Colonic mucosa (tissue), 4 donors: Measurements from ENCODE around the gene C1GALT1C1. TPM values are rescaled to one million over a fixed set of nuclear protein-coding genes. Genes with fewer than 3 reads are reported as not detected.

Experiments
- DNase-seq: peaks from one replicate; pipeline ENCODE4 v3.0.0-alpha.2; 2020
- H3K27ac ChIP-seq: fragments of 200-600 bp; one replicate; pipeline ENCODE4 v1.8.0; 2021
- H3K27me3 ChIP-seq: fragments of 200-600 bp; one replicate; pipeline ENCODE4 v1.8.0; 2021
- H3K36me3 ChIP-seq: fragments of 200-600 bp; one replicate; pipeline ENCODE4 v1.8.0; 2021
- H3K4me1 ChIP-seq: fragments of 200-600 bp; one replicate; pipeline ENCODE4 v1.8.0; 2021; ENCODE audit warnings: mild to moderate bottlenecking
- H3K4me3 ChIP-seq: fragments of 200-600 bp; one replicate; pipeline ENCODE4 v1.8.0; 2021
- H3K9ac ChIP-seq, 2 donors: one replicate each; pipeline ENCODE4 v1.7.0; 2013; ENCODE audit warnings: control low read depth in 2 of 2, low read depth in 2 of 2, low read length in 2 of 2
- H3K9me3 ChIP-seq: fragments of 200-600 bp; one replicate; pipeline ENCODE4 v1.8.0; 2021
- CTCF ChIP-seq: fragments of 200-600 bp; IDR thresholded peaks from one replicate; pipeline ENCODE4 v1.8.0; 2022; ENCODE audit warnings: antibody characterized with exemption, mild to moderate bottlenecking
- intact Hi-C: fragments of 100-400 bp; cut with DNase I; formaldehyde crosslinking; loops from one replicate; pipeline ENCODE4 v1.14.1; 2022
- total RNA-seq, 2 donors: library from RNA; stranded (reverse); fragmentation: NEBNext Ultra II Directional in 1 of 2; extraction: Animal tissue kit (Norgen Biotek cat#: 25700) in 1 of 2; gene quantifications; one replicate each; pipeline ENCODE4 v1.2.1, GENCODE V29; 2021
- donor health status: healthy.
- donor health status: DM: no; HTN: no; CAD: no.
- donor health status: DM: no; HTN: no; CAD: no.

C1GALT1C1 gene
- total RNA-seq, 2 donors from 2014 or later = 31.4 to 31.5 TPM

- no peak for DNase-seq
- Histone ChIP-seq H3K4me1 (no peaks in the 10 kb centered on the region), H3K36me3 (no peaks in the 10 kb centered on the region), H3K27ac (no peak overlapping the region), H3K4me3 (no peak overlapping the region), H3K27me3 (no peaks in the 10 kb centered on the region), H3K9me3 (no peaks in the 10 kb centered on the region), H3K9ac (no peak overlapping the region)
- no peak for TF ChIP-seq CTCF
- intact Hi-C loops = no loop called here
Measured at GRCh38 chrX:120647127-120647526, 17.3 kb upstream of the C1GALT1C1 start.

GRCh38 chrX:120642871-120643270, 13.0 kb upstream of the C1GALT1C1 start:
- H3K9me3 ChIP-seq = no peaks in the 10 kb centered on the region
- TF ChIP-seq CTCF = no peak
- no peak overlapping the region for H3K4me3 ChIP-seq
- H3K36me3 ChIP-seq = no peaks in the 10 kb centered on the region
- intact Hi-C loops = no loop called here
- H3K27me3 ChIP-seq = no peaks in the 10 kb centered on the region
- H3K27ac ChIP-seq = no peak overlapping the region
- H3K4me1 ChIP-seq = no peaks in the 10 kb centered on the region
- no peak for DNase-seq
- H3K9ac ChIP-seq = no peak overlapping the region

GRCh38 chrX:120638619-120639018, 8.8 kb upstream of the C1GALT1C1 start:
- Histone ChIP-seq H3K9ac (no peak overlapping the region), H3K4me1 (no peaks in the 10 kb centered on the region), H3K9me3 (no peaks in the 10 kb centered on the region), H3K27me3 (no peaks in the 10 kb centered on the region), H3K36me3 (no peaks in the 10 kb centered on the region), H3K27ac (no peak overlapping the region), H3K4me3 (no peak overlapping the region)
- DNase-seq = no peak
- intact Hi-C loops = no loop called here
- no peak for TF ChIP-seq CTCF

- Histone ChIP-seq H3K36me3 (no peaks in the 10 kb centered on the region), H3K4me3 (no peak overlapping the region), H3K9ac (no peak overlapping the region), H3K27me3 (no peaks in the 10 kb centered on the region), H3K4me1 (no peaks in the 10 kb centered on the region), H3K9me3 (no peaks in the 10 kb centered on the region), H3K27ac (no peak overlapping the region)
- no peak for DNase-seq
- intact Hi-C loops = no loop called here
- no peak for TF ChIP-seq CTCF
Measured at GRCh38 chrX:120625371-120625770, 4.5 kb downstream of the C1GALT1C1 start.

GRCh38 chrX:120617996-120618630, 11.7 kb downstream of the C1GALT1C1 start:
- Histone ChIP-seq H3K9me3 (no peaks in the 10 kb centered on the region), H3K27ac (no peak overlapping the region), H3K36me3 (no peaks in the 10 kb centered on the region), H3K4me1 (no peaks in the 10 kb centered on the region), H3K27me3 (no peaks in the 10 kb centered on the region), H3K4me3 (no peak overlapping the region), H3K9ac (no peak overlapping the region)
- DNase-seq = no peak
- intact Hi-C loops = no loop called here
- no peak for TF ChIP-seq CTCF
